ENCODE results near the gene CCNJL.

- TF ChIP-seq CTCF (IDR thresholded peaks at IDR 0.05) (no peak), POLR2AphosphoS5 (IDR thresholded peaks at IDR 0.05; ENCODE audit: insufficient read depth in 1 of 2, low read depth in 1 of 2) (no peak), POLR2A (IDR thresholded peaks at IDR 0.05) (no peak)
Measured at GRCh38 chr5:160354666-160355065, 42.3 kb upstream of the CCNJL start.

All from vagina (tissue), 2 donors.